ENCODE measurements around the gene ADORA3.
A peak's percentile ranks its signal among the peaks of the same experiment; 100 is the strongest.

ADORA3 gene

GRCh38 chr1:111507411-111508201, 4.2 kb upstream of the ADORA3 start:
- DNase-seq (ENCODE audit: low read depth), result peak; percentile 77

GRCh38 chr1:111506561-111506960, 3.1 kb upstream of the ADORA3 start:
- DNase-seq (ENCODE audit: low read depth), result no peak

- DNase-seq (ENCODE audit: low read depth), result no peak
Measured at GRCh38 chr1:111505641-111506119, 2.2 kb upstream of the ADORA3 start.

GRCh38 chr1:111504097-111504496, 664 bp upstream of the ADORA3 start:
- no peak for DNase-seq (ENCODE audit: low read depth)

GRCh38 chr1:111501645-111502044, 1.8 kb downstream of the ADORA3 start:
- DNase-seq (ENCODE audit: low read depth), result no peak

GRCh38 chr1:111499026-111499785, 4.2 kb downstream of the ADORA3 start:
- DNase-seq (ENCODE audit: low read depth), result no peak

GRCh38 chr1:111497592-111497991, 5.8 kb downstream of the ADORA3 start:
- no peak for DNase-seq (ENCODE audit: low read depth)

GRCh38 chr1:111496398-111496797, 7.0 kb downstream of the ADORA3 start:
- no peak for DNase-seq (ENCODE audit: low read depth)

- DNase-seq (ENCODE audit: low read depth), result no peak
Measured at GRCh38 chr1:111491070-111491469, 12.4 kb downstream of the ADORA3 start.

- DNase-seq (ENCODE audit: low read depth), result peak; percentile 22
Measured at GRCh38 chr1:111490220-111490619, 13.2 kb downstream of the ADORA3 start.

- DNase-seq (ENCODE audit: low read depth), result peak; percentile 78
Measured at GRCh38 chr1:111489604-111490003, 13.8 kb downstream of the ADORA3 start.

- DNase-seq (ENCODE audit: low read depth), result no peak
Measured at GRCh38 chr1:111488669-111489068, 14.8 kb downstream of the ADORA3 start.

- no peak for DNase-seq (ENCODE audit: low read depth)
Measured at GRCh38 chr1:111487133-111487532, 16.3 kb downstream of the ADORA3 start.

- DNase-seq (ENCODE audit: low read depth), result no peak
Measured at GRCh38 chr1:111486431-111486830, 17.0 kb downstream of the ADORA3 start.

- no peak for DNase-seq (ENCODE audit: low read depth)
Measured at GRCh38 chr1:111484391-111485026, 18.9 kb downstream of the ADORA3 start.

GRCh38 chr1:111483876-111484275, 19.6 kb downstream of the ADORA3 start:
- no peak for DNase-seq (ENCODE audit: low read depth)

- no peak for DNase-seq (ENCODE audit: low read depth)
Measured at GRCh38 chr1:111483166-111483565, 20.3 kb downstream of the ADORA3 start.

- DNase-seq (ENCODE audit: low read depth), result peak; percentile 71
Measured at GRCh38 chr1:111481387-111482221, 21.8 kb downstream of the ADORA3 start.

GRCh38 chr1:111480674-111481073, 22.8 kb downstream of the ADORA3 start:
- DNase-seq (ENCODE audit: low read depth), result no peak

- no peak for DNase-seq (ENCODE audit: low read depth)
Measured at GRCh38 chr1:111476761-111477309, 26.6 kb downstream of the ADORA3 start.

GRCh38 chr1:111476214-111476613, 27.2 kb downstream of the ADORA3 start:
- no peak for DNase-seq (ENCODE audit: low read depth)

GRCh38 chr1:111475701-111476100, 27.7 kb downstream of the ADORA3 start:
- DNase-seq (ENCODE audit: low read depth), result no peak

Measured in amniotic epithelial cell (primary cell).